Activated T-cell treated with anti-CD3 and anti-CD28 coated beads, Interleukin-2, amount 50 U/mL, for 48 hours (primary cell): ENCODE results near the gene SLC25A53.
"Not testable (repeated sequence)": the region's sequence is repeated elsewhere in the genome, so short reads cannot be mapped to it uniquely, and the experiment has no call there.

Source experiments
- DNase-seq, 2 experiments: peaks; one replicate each; pipeline ENCODE4 v3.0.0-alpha.2; 2020

Gene SLC25A53

GRCh38 chrX:104126856-104127255 is 30.0 kb downstream of the SLC25A53 start:
- no peak for DNase-seq

GRCh38 chrX:104122829-104123228 is 34.0 kb downstream of the SLC25A53 start:
- DNase-seq, result no peak

- no peak for DNase-seq
These were observed 38.0 kb downstream of the SLC25A53 start for GRCh38 chrX:104118765-104119164.

- no peak for DNase-seq
These were observed 39.0 kb downstream of the SLC25A53 start for GRCh38 chrX:104117759-104118158.

GRCh38 chrX:104113222-104113965 is 43.4 kb downstream of the SLC25A53 start:
- DNase-seq, result peak; percentile 55 to 62

- DNase-seq, result peak; percentile 45 to 53
These were observed 44.4 kb downstream of the SLC25A53 start, which contains the start of gene ZCCHC18 for GRCh38 chrX:104112326-104112951. Gene ZCCHC18 (plus strand): TSS chrX:104112523. CDS start chrX:104114112, 1,589 bp downstream.

- not testable (repeated sequence) for DNase-seq
These were observed 46.1 kb downstream of the SLC25A53 start for GRCh38 chrX:104110491-104111240.

- no peak for DNase-seq
These were observed 47.9 kb downstream of the SLC25A53 start for GRCh38 chrX:104108955-104109354.

GRCh38 chrX:104105330-104106262 is 51.2 kb downstream of the SLC25A53 start:
- no peak for DNase-seq

GRCh38 chrX:104104676-104105075 is 52.1 kb downstream of the SLC25A53 start:
- no peak for DNase-seq

GRCh38 chrX:104098919-104099318 is 57.9 kb downstream of the SLC25A53 start:
- DNase-seq, result no peak

GRCh38 chrX:104098151-104098808 is 58.5 kb downstream of the SLC25A53 start:
- peak in 1 of 2 experiments; percentile 38 for DNase-seq

- no peak for DNase-seq
These were observed 70.9 kb downstream of the SLC25A53 start for GRCh38 chrX:104085919-104086318.

GRCh38 chrX:104085477-104085876 is 71.3 kb downstream of the SLC25A53 start:
- no peak for DNase-seq

- DNase-seq, result no peak
These were observed 72.1 kb downstream of the SLC25A53 start for GRCh38 chrX:104084534-104085277.

- no peak for DNase-seq
These were observed 72.7 kb downstream of the SLC25A53 start for GRCh38 chrX:104084063-104084462.

- not testable (repeated sequence) for DNase-seq
These were observed 79.0 kb downstream of the SLC25A53 start for GRCh38 chrX:104077854-104078253.

GRCh38 chrX:104075778-104076445 is 80.9 kb downstream of the SLC25A53 start, which contains the start of gene TMSB15C:
Gene TMSB15C (minus strand): TSS chrX:104076236.
- not testable (repeated sequence) for DNase-seq

- DNase-seq, result not testable (repeated sequence)
These were observed 94.2 kb downstream of the SLC25A53 start for GRCh38 chrX:104062636-104063035.

- DNase-seq, result not testable (repeated sequence)
These were observed 101.9 kb downstream of the SLC25A53 start for GRCh38 chrX:104054956-104055355.
